Endometrial microvascular endothelial cells (primary cell): Measurements from ENCODE around the gene DND1. TPM values are rescaled to one million over a fixed set of nuclear protein-coding genes. Genes with fewer than 3 reads are reported as not detected.
"Not testable (repeated sequence)": the region's sequence is repeated elsewhere in the genome, so short reads cannot be mapped to it uniquely, and the experiment has no call there.

Source experiments
- in situ Hi-C: cut with HindIII; loops from 2 replicates; pipeline ENCODE4 v1.10.0; 2017; ENCODE audit warnings: low sequenced_read_pairs, low pct_unique_long_range_greater_than_20kb; ENCODE audit errors: inconsistent ontology term
- total RNA-seq: library from RNA; depleted of rRNA; stranded (reverse); fragments of >200 nt; gene quantifications from one replicate; pipeline ENCODE4 v1.2.3, GENCODE V29; 2015; ENCODE audit errors: inconsistent ontology term

DND1 gene
- total RNA-seq, 1 donor from 2014 or later, result 0.37 TPM

- in situ Hi-C loops, result no loop called here
Observed at GRCh38 chr5:140674629-140675028, 1.3 kb upstream of the DND1 start.

GRCh38 chr5:140674211-140674610 is 835 bp upstream of the DND1 start:
- in situ Hi-C loops, result no loop called here

- in situ Hi-C loops, result no loop called here
Observed at GRCh38 chr5:140672455-140673186, 755 bp downstream of the DND1 start.

GRCh38 chr5:140671472-140672125 is 1.8 kb downstream of the DND1 start:
- in situ Hi-C loops, result no loop called here

DNA sequence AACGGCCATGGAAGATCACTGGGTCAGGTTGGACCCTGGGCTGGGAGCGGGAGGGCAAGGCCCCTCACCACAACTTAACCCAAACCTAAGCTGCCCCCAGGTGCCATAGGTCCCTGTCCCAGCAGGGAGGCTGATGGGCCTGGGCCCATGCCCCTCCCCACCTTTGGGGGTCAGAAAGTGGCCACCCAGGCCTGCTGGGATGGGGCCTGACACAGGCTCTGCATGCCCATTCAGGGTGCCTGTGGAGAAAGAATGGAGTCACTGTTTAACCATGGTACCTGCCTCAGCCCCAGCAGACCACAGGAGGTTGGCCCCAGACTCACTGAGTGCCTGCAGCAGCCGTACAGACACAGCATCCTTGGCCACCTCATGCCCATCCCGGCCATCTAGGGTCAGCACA is 2.3 kb downstream of the DND1 start:
- in situ Hi-C loops, result not testable (repeated sequence)

- in situ Hi-C loops, result no loop called here
Observed at GRCh38 chr5:140664359-140665119, 8.8 kb downstream of the DND1 start, which contains the start of gene WDR55. TSS of gene WDR55 (plus strand) at chr5:140664904. CDS start at chr5:140664913, 9 bp downstream.

DNA sequence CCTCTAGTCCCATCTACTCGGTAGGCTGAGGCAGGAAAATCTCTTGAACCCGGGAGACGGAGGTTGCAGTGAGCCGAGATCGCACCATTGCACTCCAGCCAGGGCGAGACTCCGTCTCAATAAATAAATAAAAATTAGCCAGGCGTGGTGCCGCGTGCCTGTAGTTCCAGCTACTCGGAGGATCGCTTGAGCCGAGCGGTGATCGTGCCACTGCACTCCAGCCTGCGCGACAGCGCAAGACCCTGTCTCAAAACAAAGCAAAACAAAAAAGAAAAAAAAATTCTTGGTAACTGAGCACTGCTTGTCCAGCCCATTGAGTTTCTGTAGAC is 9.4 kb downstream of the DND1 start:
- in situ Hi-C loops, result no loop called here

- in situ Hi-C loops, result not testable (repeated sequence)
Observed at GRCh38 chr5:140660371-140660770, 13.0 kb downstream of the DND1 start.

- in situ Hi-C loops, result no loop called here
Observed at GRCh38 chr5:140658870-140659269, 14.5 kb downstream of the DND1 start.

GRCh38 chr5:140647042-140647419 is 26.3 kb downstream of the DND1 start:
- in situ Hi-C loops, result no loop called here

- in situ Hi-C loops, result no loop called here
Observed at GRCh38 chr5:140642718-140643117, 30.7 kb downstream of the DND1 start.

- in situ Hi-C loops, result no loop called here
Observed at GRCh38 chr5:140641716-140642115, 31.7 kb downstream of the DND1 start.

DNA sequence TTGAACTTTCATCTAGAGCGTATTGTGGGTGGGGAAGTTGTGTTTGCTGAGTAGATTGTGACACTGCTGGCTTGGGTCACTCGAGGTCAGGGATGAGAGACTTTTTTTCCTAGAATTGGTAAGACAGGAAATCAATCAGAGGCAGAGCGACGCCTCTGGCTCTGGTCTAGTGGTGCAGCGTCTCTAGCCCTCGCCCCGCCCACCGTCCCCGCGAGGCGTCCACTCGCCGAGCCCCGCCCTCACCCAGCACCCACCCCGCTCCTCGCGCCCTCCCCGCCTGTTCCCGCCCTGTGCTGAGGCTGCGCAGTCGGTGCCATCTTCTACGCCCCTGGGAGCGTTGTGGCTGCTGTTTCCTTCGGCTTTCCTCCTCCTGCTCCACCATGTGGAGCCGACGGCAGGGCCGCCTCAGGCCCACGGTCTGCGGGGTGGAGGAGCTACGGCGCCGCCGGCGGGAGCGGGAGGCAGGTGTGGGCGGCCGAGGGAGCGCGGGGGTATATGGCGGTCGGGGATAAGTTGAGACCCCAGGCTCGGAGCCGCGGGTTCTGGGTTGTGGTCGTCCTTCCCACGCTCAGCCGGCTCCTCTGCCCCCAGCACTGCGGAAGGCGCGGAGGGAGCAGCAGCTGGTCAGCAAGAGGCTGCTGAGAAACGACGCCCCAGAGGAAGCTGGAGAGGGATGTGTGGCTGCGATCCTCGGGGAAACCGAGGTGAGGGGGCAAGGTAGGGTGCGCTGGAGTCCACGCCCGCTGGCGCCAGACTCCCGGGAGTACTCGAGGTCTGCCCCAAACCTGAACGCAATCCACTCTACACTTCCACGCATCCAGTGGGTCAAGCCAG is 34.0 kb downstream of the DND1 start, which contains the start of gene TMCO6:
TMCO6 (plus strand) TSS at position 304 of the 834 bp plus-strand sequence; CDS start at position 381, 77 bp downstream.
- in situ Hi-C loops, result no loop called here

GRCh38 chr5:140638898-140639147 is 34.6 kb downstream of the DND1 start:
- in situ Hi-C loops, result not testable (repeated sequence)

DNA sequence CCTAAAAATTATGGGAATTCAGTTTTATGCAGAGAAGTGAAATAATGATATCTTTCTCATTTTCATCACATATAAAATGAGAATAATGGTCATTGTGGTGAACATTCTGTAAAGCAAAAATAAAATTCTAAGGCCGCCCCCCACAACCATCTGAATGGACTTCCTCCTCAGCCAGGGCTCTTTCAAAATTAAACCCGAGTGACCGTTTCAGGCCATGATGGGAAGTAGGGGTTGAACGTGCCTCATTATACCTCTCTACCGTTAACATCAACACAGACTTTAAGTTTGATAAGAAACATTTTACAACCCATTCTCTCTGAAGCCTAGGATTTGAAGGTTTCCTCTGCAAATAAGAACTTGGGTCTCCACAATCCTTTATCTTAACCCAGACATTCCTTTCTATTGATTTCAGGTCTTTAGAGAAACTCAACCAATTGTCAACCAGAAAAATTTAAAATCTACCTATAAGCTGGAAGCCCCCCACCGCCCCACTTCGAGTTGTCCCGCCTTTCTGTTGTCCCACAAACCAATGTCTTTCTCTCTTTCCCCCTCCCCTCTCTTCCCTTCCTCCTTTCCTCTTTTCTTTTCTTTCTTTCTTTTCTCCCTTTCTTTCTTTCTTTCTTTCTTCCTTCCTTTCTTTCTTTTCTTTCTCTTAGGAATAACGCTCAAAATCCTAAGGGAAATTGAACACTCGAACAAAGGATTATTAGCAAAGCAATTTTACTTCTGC is 35.8 kb downstream of the DND1 start:
- in situ Hi-C loops, result no loop called here

- in situ Hi-C loops, result no loop called here
Observed at GRCh38 chr5:140635291-140636257, 37.8 kb downstream of the DND1 start.

GRCh38 chr5:140634103-140634502 is 39.3 kb downstream of the DND1 start:
- in situ Hi-C loops, result no loop called here

GRCh38 chr5:140633501-140633900 is 39.9 kb downstream of the DND1 start:
- in situ Hi-C loops, result no loop called here
